HEK293 (cell line): ENCODE measurements around the gene PKD2L1.

Source experiments
- ZNF140 ChIP-seq: fragments of 450-650 bp; formaldehyde crosslinking; IDR thresholded peaks from 2 replicates; pipeline ENCODE4 v1.5.1; 2016; ENCODE audit warnings: missing biosample characterization, missing genetic modification characterization
- ZNF239 ChIP-seq: fragments of 450-650 bp; formaldehyde crosslinking; IDR thresholded peaks from 2 replicates; pipeline ENCODE4 v1.5.1; 2016; ENCODE audit warnings: missing biosample characterization, missing genetic modification characterization
- ZNF274 ChIP-seq, 2 experiments: fragments of 200-500 bp in 1 of 2; fragments of 450-650 bp in 1 of 2; sonication (Bioruptor generic) in 1 of 2; formaldehyde crosslinking in 1 of 2; IDR thresholded peaks; 2 replicates each; pipeline versions ENCODE4 v1.5.1 to v1.6.1; 2014 to 2016; ENCODE audit warnings: borderline replicate concordance in 1 of 2, inconsistent platforms in 1 of 2, low read length in 1 of 2, missing biosample characterization in 1 of 2, missing genetic modification characterization in 1 of 2
- ZNF354C ChIP-seq: fragments of 450-650 bp; formaldehyde crosslinking; IDR thresholded peaks from 2 replicates; pipeline ENCODE4 v1.5.1; 2016; ENCODE audit warnings: missing biosample characterization, missing genetic modification characterization, low read depth, borderline replicate concordance
- ZNF707 ChIP-seq: fragments of 450-650 bp; formaldehyde crosslinking; IDR thresholded peaks from 2 replicates; pipeline ENCODE4 v1.5.1; 2016; ENCODE audit warnings: missing biosample characterization, missing genetic modification characterization
- TF ChIP-seq, protein P1 (sequence below): fragments of 450-650 bp; formaldehyde crosslinking; IDR thresholded peaks from 2 replicates; pipeline ENCODE4 v1.5.1; 2016; ENCODE audit warnings: missing biosample characterization, missing genetic modification characterization
- TF ChIP-seq, protein P2 (sequence below): fragments of 450-650 bp; formaldehyde crosslinking; IDR thresholded peaks from 2 replicates; pipeline ENCODE4 v1.5.1; 2016; ENCODE audit warnings: missing biosample characterization, missing genetic modification characterization

DNA sequence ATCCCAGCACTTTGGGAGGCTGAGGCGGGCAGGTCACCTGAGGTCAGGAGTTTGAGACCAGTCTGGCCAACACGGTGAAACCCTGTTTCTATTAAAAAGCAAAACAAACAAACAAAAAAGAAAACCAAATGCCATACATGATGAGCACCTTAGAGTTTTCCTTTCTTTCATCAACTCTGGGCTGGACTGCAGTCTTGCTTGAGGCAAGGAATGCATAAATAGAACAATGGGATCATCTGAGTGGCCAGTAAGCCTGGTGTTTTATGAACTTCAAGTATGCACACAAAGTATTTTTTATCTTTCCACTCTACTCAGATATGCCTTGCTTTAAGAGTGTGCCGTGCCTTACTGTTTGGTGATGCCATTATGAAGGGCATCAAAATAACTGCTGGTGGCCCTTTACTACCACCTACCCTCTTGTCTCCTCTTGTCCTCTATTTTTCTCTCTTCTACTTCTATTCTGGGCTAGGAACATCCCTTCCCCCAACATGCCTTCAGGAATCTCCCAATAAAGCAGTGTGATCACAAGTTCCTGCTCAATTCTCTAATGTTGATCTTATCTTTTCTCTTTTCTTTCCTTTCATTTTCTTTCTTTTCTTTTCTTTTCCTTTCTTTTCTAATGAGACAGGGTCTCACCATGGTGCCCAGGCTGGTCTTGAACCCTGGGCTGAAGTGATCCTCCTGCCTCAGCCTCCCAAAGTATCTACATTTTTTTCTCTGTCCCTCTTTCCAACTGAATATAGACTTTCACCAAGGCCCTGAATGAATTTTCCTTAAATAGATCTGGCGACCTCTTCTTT is 27.2 kb upstream of the PKD2L1 start:
- TF ChIP-seq, protein P1, sequence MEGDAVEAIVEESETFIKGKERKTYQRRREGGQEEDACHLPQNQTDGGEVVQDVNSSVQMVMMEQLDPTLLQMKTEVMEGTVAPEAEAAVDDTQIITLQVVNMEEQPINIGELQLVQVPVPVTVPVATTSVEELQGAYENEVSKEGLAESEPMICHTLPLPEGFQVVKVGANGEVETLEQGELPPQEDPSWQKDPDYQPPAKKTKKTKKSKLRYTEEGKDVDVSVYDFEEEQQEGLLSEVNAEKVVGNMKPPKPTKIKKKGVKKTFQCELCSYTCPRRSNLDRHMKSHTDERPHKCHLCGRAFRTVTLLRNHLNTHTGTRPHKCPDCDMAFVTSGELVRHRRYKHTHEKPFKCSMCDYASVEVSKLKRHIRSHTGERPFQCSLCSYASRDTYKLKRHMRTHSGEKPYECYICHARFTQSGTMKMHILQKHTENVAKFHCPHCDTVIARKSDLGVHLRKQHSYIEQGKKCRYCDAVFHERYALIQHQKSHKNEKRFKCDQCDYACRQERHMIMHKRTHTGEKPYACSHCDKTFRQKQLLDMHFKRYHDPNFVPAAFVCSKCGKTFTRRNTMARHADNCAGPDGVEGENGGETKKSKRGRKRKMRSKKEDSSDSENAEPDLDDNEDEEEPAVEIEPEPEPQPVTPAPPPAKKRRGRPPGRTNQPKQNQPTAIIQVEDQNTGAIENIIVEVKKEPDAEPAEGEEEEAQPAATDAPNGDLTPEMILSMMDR, result no peak
- TF ChIP-seq, protein P2, sequence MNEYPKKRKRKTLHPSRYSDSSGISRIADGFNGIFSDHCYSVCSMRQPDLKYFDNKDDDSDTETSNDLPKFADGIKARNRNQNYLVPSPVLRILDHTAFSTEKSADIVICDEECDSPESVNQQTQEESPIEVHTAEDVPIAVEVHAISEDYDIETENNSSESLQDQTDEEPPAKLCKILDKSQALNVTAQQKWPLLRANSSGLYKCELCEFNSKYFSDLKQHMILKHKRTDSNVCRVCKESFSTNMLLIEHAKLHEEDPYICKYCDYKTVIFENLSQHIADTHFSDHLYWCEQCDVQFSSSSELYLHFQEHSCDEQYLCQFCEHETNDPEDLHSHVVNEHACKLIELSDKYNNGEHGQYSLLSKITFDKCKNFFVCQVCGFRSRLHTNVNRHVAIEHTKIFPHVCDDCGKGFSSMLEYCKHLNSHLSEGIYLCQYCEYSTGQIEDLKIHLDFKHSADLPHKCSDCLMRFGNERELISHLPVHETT (tag by site-specific recombination), result no peak
- no peak for TF ChIP-seq ZNF707 (tag by site-specific recombination)
- no peak for TF ChIP-seq ZNF140 (tag by site-specific recombination)
- no peak for TF ChIP-seq ZNF354C
- no peak for TF ChIP-seq ZNF274 (IDR thresholded peaks at IDR 0.05; ENCODE audit: low read length)
- TF ChIP-seq ZNF274 (tag by site-specific recombination; IDR thresholded peaks at IDR 0.05; ENCODE audit: borderline replicate concordance), result no peak
- TF ChIP-seq ZNF239 (tag by site-specific recombination), result no peak
